ENCODE results near the gene DPP8.
"Not testable (repeated sequence)": the region's sequence is repeated elsewhere in the genome, so short reads cannot be mapped to it uniquely, and the experiment has no call there.

The DPP8 gene

DNA sequence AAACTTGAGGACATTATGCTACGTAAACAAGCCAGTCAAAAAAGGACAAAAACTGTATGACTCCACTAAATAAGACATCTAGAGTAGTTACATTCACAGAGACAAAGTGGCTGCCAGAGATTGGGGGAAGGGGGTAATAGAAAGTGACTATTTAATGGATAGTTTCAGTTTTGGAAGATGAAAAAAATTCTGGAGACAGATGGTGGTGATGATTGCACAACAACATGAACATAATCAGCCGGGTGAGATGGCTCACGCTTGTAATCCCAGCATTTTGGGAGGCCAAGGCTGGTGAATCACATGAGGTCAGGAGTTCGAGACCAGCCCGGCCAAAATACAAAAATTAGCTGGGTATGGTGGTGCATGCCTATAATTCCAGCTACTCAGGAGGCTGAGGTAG lies 40.6 kb downstream of the DPP8 start:
- Histone ChIP-seq H3K36me3 (ENCODE audit: control insufficient read depth, insufficient read depth, low read length) (peaks cover 14% of the 10 kb centered on the region), H3K4me3 (ENCODE audit: insufficient read depth, low read depth, low read length) (no peak overlapping the region), H3K9me3 (ENCODE audit: control insufficient read depth, low read length) (no peaks in the 10 kb centered on the region), H3K27ac (ENCODE audit: insufficient read depth, low read depth, low read length, poor library complexity, severe bottlenecking) (no peak overlapping the region), H3K27me3 (ENCODE audit: control insufficient read depth, insufficient read depth, low read length, poor library complexity, severe bottlenecking) (no peaks in the 10 kb centered on the region), H3K4me1 (ENCODE audit: control insufficient read depth, insufficient read depth, low read length) (no peaks in the 10 kb centered on the region)
- 86 to 94% methylated on average over 5 of the region's 5 CpGs for WGBS, 2 experiments

GRCh38 chr15:65470866-65471265 lies 46.6 kb downstream of the DPP8 start:
- H3K36me3 ChIP-seq (ENCODE audit: control insufficient read depth, insufficient read depth, low read length), result peaks cover 18% of the 10 kb centered on the region
- WGBS, 2 experiments, result 96 to 100% methylated on average over 3 of the region's 3 CpGs
- no peaks in the 10 kb centered on the region for H3K27me3 ChIP-seq (ENCODE audit: control insufficient read depth, insufficient read depth, low read length, poor library complexity, severe bottlenecking)
- no peak overlapping the region for H3K4me3 ChIP-seq (ENCODE audit: insufficient read depth, low read depth, low read length)
- H3K9me3 ChIP-seq (ENCODE audit: control insufficient read depth, low read length), result no peaks in the 10 kb centered on the region
- no peaks in the 10 kb centered on the region for H3K4me1 ChIP-seq (ENCODE audit: control insufficient read depth, insufficient read depth, low read length)
- no peak overlapping the region for H3K27ac ChIP-seq (ENCODE audit: insufficient read depth, low read depth, low read length, poor library complexity, severe bottlenecking)

DNA sequence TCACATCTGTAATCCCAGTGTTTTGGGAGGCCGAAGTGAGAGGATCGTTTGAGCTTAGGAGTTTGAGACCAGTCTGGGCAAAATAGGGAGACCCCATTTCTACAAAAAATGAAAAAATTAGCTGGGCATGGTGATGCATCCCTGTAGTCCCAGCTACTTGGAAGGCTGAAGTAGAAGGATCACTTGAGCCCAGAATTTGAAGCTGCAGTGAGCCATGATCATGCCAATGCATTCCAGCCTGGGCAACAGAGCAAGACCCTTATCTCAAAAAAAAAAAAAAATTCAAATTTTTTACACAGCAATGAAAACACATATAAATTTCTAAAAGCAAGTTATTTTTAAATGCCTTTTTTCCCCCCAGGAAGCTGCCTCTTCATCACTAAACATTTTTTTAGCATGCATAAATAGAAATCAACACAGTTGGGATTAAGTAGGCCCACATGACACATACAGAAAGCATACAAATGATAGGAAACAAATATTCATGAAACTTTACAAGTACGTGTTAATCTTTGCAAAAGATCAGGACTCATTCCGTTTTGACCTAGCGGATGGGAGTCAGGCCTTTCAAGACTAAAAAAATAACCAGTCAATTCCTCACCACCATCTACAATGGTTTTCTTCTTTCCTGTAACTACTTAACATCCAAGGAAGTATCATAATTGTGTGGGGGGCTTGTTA lies 49.1 kb downstream of the DPP8 start:
- Histone ChIP-seq H3K27me3 (ENCODE audit: control insufficient read depth, insufficient read depth, low read length, poor library complexity, severe bottlenecking) (no peaks in the 10 kb centered on the region), H3K36me3 (ENCODE audit: control insufficient read depth, insufficient read depth, low read length) (peaks cover 18% of the 10 kb centered on the region), H3K27ac (ENCODE audit: insufficient read depth, low read depth, low read length, poor library complexity, severe bottlenecking) (no peak overlapping the region), H3K4me3 (ENCODE audit: insufficient read depth, low read depth, low read length) (no peak overlapping the region), H3K4me1 (ENCODE audit: control insufficient read depth, insufficient read depth, low read length) (no peaks in the 10 kb centered on the region), H3K9me3 (ENCODE audit: control insufficient read depth, low read length) (no peaks in the 10 kb centered on the region)
- 97% methylated on average over 5 of the region's 5 CpGs for WGBS, 2 experiments

DNA sequence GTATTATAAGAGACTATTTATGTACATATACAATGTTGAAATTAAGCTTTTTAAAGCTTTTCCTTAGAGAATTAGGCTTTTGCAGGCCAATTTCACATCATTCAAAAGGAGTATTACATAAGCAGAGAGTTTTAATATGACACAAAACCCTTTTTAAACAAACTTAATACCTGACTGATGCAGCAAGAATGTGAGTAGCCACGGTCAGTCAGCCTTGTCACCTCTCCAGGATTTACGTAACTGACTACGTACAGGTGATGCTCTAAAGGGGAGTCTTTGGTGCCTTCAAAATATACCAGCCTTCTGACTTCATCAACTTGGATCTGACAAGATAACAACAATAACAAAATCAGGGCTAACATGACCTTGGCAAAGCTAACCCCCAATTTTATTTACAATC lies 50.6 kb downstream of the DPP8 start:
- Histone ChIP-seq H3K27me3 (ENCODE audit: control insufficient read depth, insufficient read depth, low read length, poor library complexity, severe bottlenecking) (no peaks in the 10 kb centered on the region), H3K27ac (ENCODE audit: insufficient read depth, low read depth, low read length, poor library complexity, severe bottlenecking) (no peak overlapping the region), H3K4me1 (ENCODE audit: control insufficient read depth, insufficient read depth, low read length) (no peaks in the 10 kb centered on the region), H3K4me3 (ENCODE audit: insufficient read depth, low read depth, low read length) (no peak overlapping the region), H3K36me3 (ENCODE audit: control insufficient read depth, insufficient read depth, low read length) (peaks cover 17% of the 10 kb centered on the region), H3K9me3 (ENCODE audit: control insufficient read depth, low read length) (no peaks in the 10 kb centered on the region)
- 98 to 99% methylated on average over 3 of the region's 3 CpGs for WGBS, 2 experiments

GRCh38 chr15:65463096-65463495 lies 54.4 kb downstream of the DPP8 start:
- H3K27me3 ChIP-seq (ENCODE audit: control insufficient read depth, insufficient read depth, low read length, poor library complexity, severe bottlenecking); H3K9me3 ChIP-seq (ENCODE audit: control insufficient read depth, low read length); H3K27ac ChIP-seq (ENCODE audit: insufficient read depth, low read depth, low read length, poor library complexity, severe bottlenecking); H3K4me3 ChIP-seq (ENCODE audit: insufficient read depth, low read depth, low read length); H3K4me1 ChIP-seq (ENCODE audit: control insufficient read depth, insufficient read depth, low read length): not testable (repeated sequence)
- WGBS, 2 experiments, result 93 to 99% methylated on average over 6 of the region's 6 CpGs
- peaks cover 16% of the 10 kb centered on the region for H3K36me3 ChIP-seq (ENCODE audit: control insufficient read depth, insufficient read depth, low read length)

DNA sequence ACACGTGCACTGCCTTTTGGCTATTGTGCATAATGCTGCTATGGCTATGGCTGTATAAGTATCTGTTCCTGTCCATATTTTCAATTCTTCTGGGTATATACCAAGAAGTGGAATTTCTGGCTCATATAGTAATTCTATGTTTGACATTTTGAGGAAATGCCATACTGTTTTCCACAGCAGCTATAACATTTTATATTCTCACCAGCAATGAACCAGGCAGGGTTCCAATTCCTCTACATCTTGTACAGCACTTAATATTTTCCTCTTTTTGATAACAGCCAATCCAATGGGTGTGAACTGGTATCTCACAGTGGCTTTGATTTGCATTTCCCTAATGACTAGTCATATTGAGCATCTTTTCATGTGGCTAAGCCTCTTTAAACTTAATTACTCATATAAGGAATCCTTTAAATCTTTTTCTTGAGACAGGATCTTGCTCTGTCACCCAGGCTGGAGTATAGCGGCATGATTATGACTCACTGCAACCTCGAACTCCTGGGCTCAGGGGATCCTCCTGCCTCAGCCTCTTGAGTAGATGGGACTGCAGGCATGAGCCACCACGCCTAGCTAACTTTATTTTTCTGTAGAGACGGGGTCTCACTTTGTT lies 56.6 kb downstream of the DPP8 start:
- no peaks in the 10 kb centered on the region for H3K4me1 ChIP-seq (ENCODE audit: control insufficient read depth, insufficient read depth, low read length)
- H3K36me3 ChIP-seq (ENCODE audit: control insufficient read depth, insufficient read depth, low read length), result peaks cover 20% of the 10 kb centered on the region
- WGBS, 2 experiments, result 92 to 94% methylated on average over 5 of the region's 5 CpGs
- no peak overlapping the region for H3K27ac ChIP-seq (ENCODE audit: insufficient read depth, low read depth, low read length, poor library complexity, severe bottlenecking)
- no peaks in the 10 kb centered on the region for H3K9me3 ChIP-seq (ENCODE audit: control insufficient read depth, low read length)
- H3K4me3 ChIP-seq (ENCODE audit: insufficient read depth, low read depth, low read length), result no peak overlapping the region
- no peaks in the 10 kb centered on the region for H3K27me3 ChIP-seq (ENCODE audit: control insufficient read depth, insufficient read depth, low read length, poor library complexity, severe bottlenecking)

DNA sequence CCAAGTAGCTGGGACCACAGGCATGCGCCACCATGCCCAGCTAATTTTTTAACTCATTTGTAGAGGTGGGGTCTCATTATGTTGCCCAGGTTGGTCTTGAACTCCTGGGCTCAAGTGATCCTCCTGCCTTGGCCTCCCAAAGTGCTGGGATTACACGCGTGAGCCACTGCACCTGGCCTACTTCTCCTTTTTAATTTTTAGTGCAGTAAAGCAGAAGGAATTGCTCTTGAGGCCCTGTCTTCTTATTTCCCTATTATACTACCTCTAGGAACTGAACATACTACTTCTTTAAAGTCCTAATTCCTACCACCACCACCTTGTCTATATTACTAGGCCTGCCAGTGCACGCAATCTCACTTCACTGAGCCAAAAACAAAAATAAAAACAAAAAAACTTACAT lies 62.2 kb downstream of the DPP8 start:
- H3K9me3 ChIP-seq (ENCODE audit: control insufficient read depth, low read length); H3K4me1 ChIP-seq (ENCODE audit: control insufficient read depth, insufficient read depth, low read length); H3K27ac ChIP-seq (ENCODE audit: insufficient read depth, low read depth, low read length, poor library complexity, severe bottlenecking); H3K4me3 ChIP-seq (ENCODE audit: insufficient read depth, low read depth, low read length); H3K27me3 ChIP-seq (ENCODE audit: control insufficient read depth, insufficient read depth, low read length, poor library complexity, severe bottlenecking): not testable (repeated sequence)
- WGBS, 2 experiments, result 92 to 94% methylated on average over 4 of the region's 4 CpGs
- H3K36me3 ChIP-seq (ENCODE audit: control insufficient read depth, insufficient read depth, low read length), result peaks cover 28% of the 10 kb centered on the region

DNA sequence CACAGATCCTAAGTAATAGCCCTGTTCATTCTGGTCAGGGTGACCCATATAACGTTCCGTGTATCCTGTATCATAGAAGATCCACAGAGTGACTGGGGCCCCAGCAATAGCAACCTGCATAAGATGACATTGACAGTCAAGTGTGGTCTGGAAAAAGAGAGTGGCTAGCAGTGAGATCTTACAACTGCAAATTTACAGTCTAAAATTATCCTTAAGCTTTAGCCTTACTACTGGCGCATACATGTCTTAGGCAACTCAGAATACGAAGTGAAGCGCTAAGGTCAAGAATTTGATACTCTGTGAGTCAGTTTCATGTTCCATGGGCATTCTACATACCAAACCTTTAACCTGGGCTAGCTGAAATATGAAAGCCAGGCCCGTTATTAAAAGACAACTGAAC lies 65.5 kb downstream of the DPP8 start:
- no peak overlapping the region for H3K27ac ChIP-seq (ENCODE audit: insufficient read depth, low read depth, low read length, poor library complexity, severe bottlenecking)
- H3K4me1 ChIP-seq (ENCODE audit: control insufficient read depth, insufficient read depth, low read length), result no peaks in the 10 kb centered on the region
- no peaks in the 10 kb centered on the region for H3K9me3 ChIP-seq (ENCODE audit: control insufficient read depth, low read length)
- peaks cover 21% of the 10 kb centered on the region for H3K36me3 ChIP-seq (ENCODE audit: control insufficient read depth, insufficient read depth, low read length)
- no peaks in the 10 kb centered on the region for H3K27me3 ChIP-seq (ENCODE audit: control insufficient read depth, insufficient read depth, low read length, poor library complexity, severe bottlenecking)
- 95 to 97% methylated on average over 6 of the region's 6 CpGs for WGBS, 2 experiments
- H3K4me3 ChIP-seq (ENCODE audit: insufficient read depth, low read depth, low read length), result no peak overlapping the region

DNA sequence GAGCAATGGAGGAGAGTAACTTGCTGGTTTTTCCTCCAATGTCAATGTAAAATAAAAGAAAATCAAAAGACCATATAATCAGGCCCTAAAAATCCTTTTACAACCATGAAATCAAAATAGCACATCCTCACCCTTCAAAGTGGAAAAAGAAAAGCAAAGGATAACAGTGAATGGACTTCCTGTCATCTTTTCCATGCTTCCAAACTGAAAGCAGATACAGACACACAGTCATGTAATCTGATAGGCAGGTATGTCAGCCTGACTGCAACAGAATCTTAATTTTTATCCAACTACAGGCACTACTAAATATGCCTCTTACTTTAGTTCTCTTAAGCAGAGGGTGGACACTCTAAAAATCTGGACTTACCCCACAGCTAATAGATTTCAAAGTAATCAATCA lies 66.9 kb downstream of the DPP8 start:
- Histone ChIP-seq H3K27ac (ENCODE audit: insufficient read depth, low read depth, low read length, poor library complexity, severe bottlenecking) (no peak overlapping the region), H3K36me3 (ENCODE audit: control insufficient read depth, insufficient read depth, low read length) (peaks cover 17% of the 10 kb centered on the region), H3K9me3 (ENCODE audit: control insufficient read depth, low read length) (no peaks in the 10 kb centered on the region), H3K27me3 (ENCODE audit: control insufficient read depth, insufficient read depth, low read length, poor library complexity, severe bottlenecking) (no peaks in the 10 kb centered on the region), H3K4me3 (ENCODE audit: insufficient read depth, low read depth, low read length) (no peak overlapping the region), H3K4me1 (ENCODE audit: control insufficient read depth, insufficient read depth, low read length) (no peaks in the 10 kb centered on the region)

DNA sequence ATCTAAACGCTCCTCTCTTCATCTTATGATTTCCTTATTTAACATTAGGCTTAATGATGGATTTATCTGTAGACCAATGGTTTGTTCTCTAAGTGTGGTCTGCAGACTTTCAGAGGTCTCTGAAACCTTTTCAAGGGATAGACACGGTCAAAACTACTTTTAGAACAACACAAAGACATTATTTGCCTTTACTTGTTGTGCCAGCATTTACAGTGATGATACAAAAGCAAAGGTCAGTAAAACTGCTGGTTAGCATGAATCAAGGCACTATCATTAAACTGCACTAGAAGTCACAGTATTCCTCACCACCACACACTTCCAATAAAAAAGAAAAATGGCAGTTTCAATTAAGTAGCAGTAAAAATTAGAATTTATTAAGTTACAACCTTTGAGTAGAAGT lies 70.3 kb downstream of the DPP8 start:
- Histone ChIP-seq H3K4me1 (ENCODE audit: control insufficient read depth, insufficient read depth, low read length) (no peaks in the 10 kb centered on the region), H3K27ac (ENCODE audit: insufficient read depth, low read depth, low read length, poor library complexity, severe bottlenecking) (no peak overlapping the region), H3K4me3 (ENCODE audit: insufficient read depth, low read depth, low read length) (no peak overlapping the region), H3K27me3 (ENCODE audit: control insufficient read depth, insufficient read depth, low read length, poor library complexity, severe bottlenecking) (no peaks in the 10 kb centered on the region), H3K9me3 (ENCODE audit: control insufficient read depth, low read length) (no peaks in the 10 kb centered on the region), H3K36me3 (ENCODE audit: control insufficient read depth, insufficient read depth, low read length) (peaks cover 13% of the 10 kb centered on the region)
- WGBS, 2 experiments, result 98 to 100% methylated on average over 1 to 2 of the region's 2 CpGs

All from ectodermal cell (in vitro differentiated cells).